Tibial nerve (tissue), 4 donors: Measurements from ENCODE around the gene EYS. TPM values are rescaled to one million over a fixed set of nuclear protein-coding genes. Genes with fewer than 3 reads are reported as not detected.

Experiments
- DNase-seq, 2 donors: peaks; one replicate each; pipeline ENCODE4 v3.0.0-alpha.2; 2019; ENCODE audit warnings: low spot score in 2 of 2
- H3K27ac ChIP-seq, 4 donors: fragments of 200-600 bp; sonication (generic) in 3 of 4; one replicate each; pipeline ENCODE4 v1.5.1; 2017 to 2019; ENCODE audit warnings: mild to moderate bottlenecking in 1 of 4
- H3K27me3 ChIP-seq, 2 donors: fragments of 200-600 bp; sonication (generic) in 1 of 2; one replicate each; pipeline versions ENCODE4 v1.5.1 to v1.6.0; 2017 to 2019
- H3K36me3 ChIP-seq, 3 donors: fragments of 200-600 bp; sonication (generic); one replicate each; pipeline ENCODE4 v1.5.1; 2018 to 2019
- H3K4me1 ChIP-seq, 4 donors: fragments of 200-600 bp; sonication (generic) in 3 of 4; one replicate each; pipeline ENCODE4 v1.5.1; 2017 to 2019
- H3K4me3 ChIP-seq, 4 donors: fragments of 200-600 bp; sonication (generic) in 3 of 4; one replicate each; pipeline ENCODE4 v1.5.1; 2017 to 2019; ENCODE audit warnings: mild to moderate bottlenecking in 1 of 4, moderate library complexity in 1 of 4
- H3K9me3 ChIP-seq, 4 donors: fragments of 200-600 bp; sonication (generic) in 3 of 4; one replicate each; pipeline ENCODE4 v1.5.1; 2017 to 2019
- CTCF ChIP-seq, 5 experiments: fragments of 200-600 bp in 3 of 5; fragments of 450-650 bp in 2 of 5; sonication (generic) in 3 of 5; IDR thresholded peaks; one replicate each; pipeline ENCODE4 v1.5.1; 2016 to 2019; ENCODE audit warnings: antibody characterized with exemption in 5 of 5, mild to moderate bottlenecking in 3 of 5, moderate library complexity in 2 of 5
- EP300 ChIP-seq, 2 donors: sonication (generic); formaldehyde crosslinking; IDR thresholded peaks; one replicate each; pipeline ENCODE4 v1.6.1; 2017; ENCODE audit warnings: antibody characterized with exemption in 2 of 2, mild to moderate bottlenecking in 1 of 2
- POLR2A ChIP-seq, 2 donors: fragments of 450-650 bp; IDR thresholded peaks; one replicate each; pipeline ENCODE4 v1.6.1; 2017; ENCODE audit warnings: antibody characterized with exemption in 2 of 2, mild to moderate bottlenecking in 2 of 2, moderate library complexity in 2 of 2
- WGBS, 2 donors: methylation state at CpG; one replicate each; pipeline ENCODE4 v1.1.5; 2018; 5-methylcytosine and 5-hydroxymethylcytosine counted together
- total RNA-seq, 4 donors: library from RNA; depleted of rRNA; stranded (reverse); fragments of >200 nt; gene quantifications; one replicate each; pipeline ENCODE4 v1.1.0, GENCODE V29; 2016

EYS gene
- total RNA-seq, 4 donors from 2014 or later: under 0.01 to 4.5 (median 0.39) TPM; not detected in 1

GRCh38 chr6:64014595-64014994 is 1692.4 kb downstream of the EYS start:
- H3K9me3 ChIP-seq: no peaks in the 10 kb centered on the region
- TF ChIP-seq POLR2A (IDR thresholded peaks at IDR 0.05) (no peak), CTCF (IDR thresholded peaks at IDR 0.05) (no peak), EP300 (IDR thresholded peaks at IDR 0.05) (no peak)

GRCh38 chr6:64013011-64013410 is 1694.0 kb downstream of the EYS start:
- H3K9me3 ChIP-seq: no peaks in the 10 kb centered on the region
- H3K4me3 ChIP-seq: no peak overlapping the region
- WGBS, 2 donors: 38 to 40% methylated on average over 8 of the region's 8 CpGs
- DNase-seq: no peak
- no peaks in the 10 kb centered on the region for H3K27me3 ChIP-seq
- H3K36me3 ChIP-seq: no peaks in the 10 kb centered on the region
- H3K27ac ChIP-seq: no peak overlapping the region
- H3K4me1 ChIP-seq: peaks cover 0 to 7% (median 0%) of the 10 kb centered on the region in 4 donors
- TF ChIP-seq CTCF (IDR thresholded peaks at IDR 0.05) (no peak), POLR2A (IDR thresholded peaks at IDR 0.05) (no peak), EP300 (IDR thresholded peaks at IDR 0.05) (no peak)

More at GRCh38 chr6:64014595-64014994, 1692.4 kb downstream of the EYS start:
- no peak for DNase-seq
- Histone ChIP-seq H3K36me3 (no peaks in the 10 kb centered on the region), H3K4me1 (peaks cover 0 to 7% (median 0%) of the 10 kb centered on the region in 4 donors), H3K27ac (no peak overlapping the region), H3K27me3 (no peaks in the 10 kb centered on the region), H3K4me3 (no peak overlapping the region)

GRCh38 chr6:64012351-64013001 is 1694.5 kb downstream of the EYS start:
- DNase-seq: peak in 1 of 2 donors; percentile 7
- Histone ChIP-seq H3K9me3 (peaks cover 0 to 4% (median 0%) of the 10 kb centered on the region in 4 donors), H3K27ac (no peak overlapping the region), H3K27me3 (no peaks in the 10 kb centered on the region), H3K4me1 (peaks cover 0 to 7% (median 0%) of the 10 kb centered on the region in 4 donors), H3K4me3 (no peak overlapping the region), H3K36me3 (no peaks in the 10 kb centered on the region)
- TF ChIP-seq POLR2A (IDR thresholded peaks at IDR 0.05) (no peak), CTCF (IDR thresholded peaks at IDR 0.05) (peak in 4 of 5 experiments; percentile 26 to 35 (median 32))
- WGBS, 2 donors: 17 to 36% methylated on average over 4 of the region's 4 CpGs

GRCh38 chr6:64010666-64011065 is 1696.4 kb downstream of the EYS start:
- Histone ChIP-seq H3K27ac (no peak overlapping the region), H3K4me1 (peaks cover 0 to 7% (median 0%) of the 10 kb centered on the region in 4 donors), H3K4me3 (no peak overlapping the region), H3K36me3 (no peaks in the 10 kb centered on the region), H3K9me3 (peaks cover 0 to 4% (median 0%) of the 10 kb centered on the region in 4 donors), H3K27me3 (no peaks in the 10 kb centered on the region)
- no peak for TF ChIP-seq EP300 (IDR thresholded peaks at IDR 0.05)
- TF ChIP-seq CTCF (IDR thresholded peaks at IDR 0.05): no peak
- TF ChIP-seq POLR2A (IDR thresholded peaks at IDR 0.05): no peak
- WGBS, 2 donors: 91 to 93% methylated on average over 3 of the region's 3 CpGs
- DNase-seq: no peak

- Histone ChIP-seq H3K36me3 (no peaks in the 10 kb centered on the region), H3K4me3 (no peak overlapping the region), H3K9me3 (peaks cover 0 to 4% (median 0%) of the 10 kb centered on the region in 4 donors), H3K4me1 (peaks cover 0 to 7% (median 0%) of the 10 kb centered on the region in 4 donors), H3K27me3 (no peaks in the 10 kb centered on the region), H3K27ac (no peak overlapping the region)
- WGBS, 2 donors: 88 to 100% methylated on average over 7 to 8 of the region's 8 CpGs
- DNase-seq: no peak
- TF ChIP-seq EP300 (IDR thresholded peaks at IDR 0.05) (no peak), CTCF (IDR thresholded peaks at IDR 0.05) (no peak), POLR2A (IDR thresholded peaks at IDR 0.05) (no peak)
Measured at GRCh38 chr6:64010010-64010409, 1697.0 kb downstream of the EYS start.
